Measurements from ENCODE around the gene CHD9. TPM values are rescaled to one million over a fixed set of nuclear protein-coding genes. Genes with fewer than 3 reads are reported as not detected.

Gene CHD9
- total RNA-seq, 4 donors from 2014 or later = 45.2 to 64.0 (median 49.5) TPM

GRCh38 chr16:53022374-53022773 lies 32.4 kb upstream of the CHD9 start:
- WGBS = 13% methylated on average over 5 of the region's 5 CpGs

GRCh38 chr16:53024045-53024444 lies 30.7 kb upstream of the CHD9 start:
- WGBS = 97% methylated on average over 4 of the region's 4 CpGs
- H3K4me3 ChIP-seq = no peak overlapping the region
- no peak for DNase-seq (ENCODE audit: extremely low spot score)
- no peaks in the 10 kb centered on the region for H3K36me3 ChIP-seq
- TF ChIP-seq CTCF (IDR thresholded peaks at IDR 0.05) = no peak
- no peak for TF ChIP-seq POLR2AphosphoS5 (IDR thresholded peaks at IDR 0.05)
- no peak for TF ChIP-seq POLR2A (IDR thresholded peaks at IDR 0.05; ENCODE audit: low read depth)
- no peak for TF ChIP-seq EP300 (IDR thresholded peaks at IDR 0.05)
- no peaks in the 10 kb centered on the region for H3K9me3 ChIP-seq
- no peak overlapping the region for H3K27ac ChIP-seq (replicated peaks in 1 of 4)
- no peaks in the 10 kb centered on the region for H3K27me3 ChIP-seq
- intact Hi-C loops (cut with DNase I) = loop anchor here (5.0 kb wide), 1 partner anchor 832 kb away; no protein-coding TSS in a partner anchor
- H3K4me1 ChIP-seq = no peaks in the 10 kb centered on the region

More at GRCh38 chr16:53022374-53022773, 32.4 kb upstream of the CHD9 start:
- Histone ChIP-seq H3K36me3 (no peaks in the 10 kb centered on the region), H3K4me3 (no peak overlapping the region), H3K4me1 (no peaks in the 10 kb centered on the region), H3K27me3 (no peaks in the 10 kb centered on the region), H3K9me3 (no peaks in the 10 kb centered on the region), H3K27ac (replicated peaks in 1 of 4) (no peak overlapping the region)
- no peak for TF ChIP-seq EP300 (IDR thresholded peaks at IDR 0.05)
- TF ChIP-seq CTCF (IDR thresholded peaks at IDR 0.05) = peak; percentile 32 to 46 (median 36)
- no peak for TF ChIP-seq POLR2A (IDR thresholded peaks at IDR 0.05; ENCODE audit: low read depth)
- TF ChIP-seq POLR2AphosphoS5 (IDR thresholded peaks at IDR 0.05) = no peak
- no peak for DNase-seq (ENCODE audit: extremely low spot score)
- intact Hi-C loops (cut with DNase I) = loop anchor here (5.0 kb wide), 1 partner anchor 830 kb away; no protein-coding TSS in a partner anchor

- no peaks in the 10 kb centered on the region for H3K36me3 ChIP-seq
- TF ChIP-seq POLR2AphosphoS5 (IDR thresholded peaks at IDR 0.05) = no peak
- TF ChIP-seq CTCF (IDR thresholded peaks at IDR 0.05) = no peak
- no peak for TF ChIP-seq EP300 (IDR thresholded peaks at IDR 0.05)
- TF ChIP-seq POLR2A (IDR thresholded peaks at IDR 0.05; ENCODE audit: low read depth) = no peak
- no peaks in the 10 kb centered on the region for H3K9me3 ChIP-seq
- H3K4me3 ChIP-seq = no peak overlapping the region
- no peak for DNase-seq (ENCODE audit: extremely low spot score)
- H3K27ac ChIP-seq (replicated peaks in 1 of 4) = no peak overlapping the region
- no peaks in the 10 kb centered on the region for H3K4me1 ChIP-seq
- 56% methylated on average over 3 of the region's 3 CpGs for WGBS
- H3K27me3 ChIP-seq = no peaks in the 10 kb centered on the region
- intact Hi-C loops (cut with DNase I) = no loop called here
These were observed 24.8 kb upstream of the CHD9 start for GRCh38 chr16:53029971-53030370.

GRCh38 chr16:53031323-53031942 lies 23.4 kb upstream of the CHD9 start:
- no peak for DNase-seq (ENCODE audit: extremely low spot score)
- Histone ChIP-seq H3K27me3 (no peaks in the 10 kb centered on the region), H3K4me3 (no peak overlapping the region), H3K36me3 (no peaks in the 10 kb centered on the region), H3K4me1 (no peaks in the 10 kb centered on the region), H3K27ac (replicated peaks in 1 of 4) (no peak overlapping the region), H3K9me3 (no peaks in the 10 kb centered on the region)
- intact Hi-C loops (cut with DNase I) = no loop called here
- WGBS = 54% methylated on average over 2 of the region's 2 CpGs
- TF ChIP-seq CTCF (IDR thresholded peaks at IDR 0.05) (no peak), EP300 (IDR thresholded peaks at IDR 0.05) (no peak), POLR2A (IDR thresholded peaks at IDR 0.05; ENCODE audit: low read depth) (no peak), POLR2AphosphoS5 (IDR thresholded peaks at IDR 0.05) (no peak)

DNA sequence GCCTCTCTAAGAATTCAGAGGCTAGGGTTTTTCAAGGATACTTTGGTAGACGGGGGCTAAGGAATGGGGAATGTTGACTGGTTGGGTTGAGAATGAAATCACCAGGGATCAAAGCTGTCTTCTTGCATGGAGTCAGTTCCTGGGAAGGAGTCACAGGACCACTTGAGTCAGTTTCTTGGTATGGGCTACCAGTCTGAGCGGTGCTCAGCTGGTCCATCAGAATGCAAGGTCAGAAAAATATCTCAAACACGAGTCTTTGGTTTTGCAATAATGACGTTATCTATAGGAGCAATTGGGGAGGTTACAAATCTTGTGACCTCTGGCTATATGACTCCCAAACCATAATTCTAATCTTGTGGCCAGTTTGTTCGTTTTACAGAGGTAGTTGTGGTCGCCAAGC lies 20.5 kb upstream of the CHD9 start:
- H3K9me3 ChIP-seq = no peaks in the 10 kb centered on the region
- no peak overlapping the region for H3K4me3 ChIP-seq
- H3K4me1 ChIP-seq = no peaks in the 10 kb centered on the region
- H3K27ac ChIP-seq (replicated peaks in 1 of 4) = no peak overlapping the region
- intact Hi-C loops (cut with DNase I) = no loop called here
- DNase-seq (ENCODE audit: extremely low spot score) = no peak
- no peaks in the 10 kb centered on the region for H3K27me3 ChIP-seq
- no peak for TF ChIP-seq EP300 (IDR thresholded peaks at IDR 0.05)
- TF ChIP-seq POLR2A (IDR thresholded peaks at IDR 0.05; ENCODE audit: low read depth) = no peak
- TF ChIP-seq CTCF (IDR thresholded peaks at IDR 0.05) = no peak
- TF ChIP-seq POLR2AphosphoS5 (IDR thresholded peaks at IDR 0.05) = no peak
- WGBS = 77% methylated on average over 6 of the region's 6 CpGs
- H3K36me3 ChIP-seq = no peaks in the 10 kb centered on the region
